ENCODE results near the gene PHKG1.
"Not testable (repeated sequence)": the region's sequence is repeated elsewhere in the genome, so short reads cannot be mapped to it uniquely, and the experiment has no call there.

The PHKG1 gene

DNA sequence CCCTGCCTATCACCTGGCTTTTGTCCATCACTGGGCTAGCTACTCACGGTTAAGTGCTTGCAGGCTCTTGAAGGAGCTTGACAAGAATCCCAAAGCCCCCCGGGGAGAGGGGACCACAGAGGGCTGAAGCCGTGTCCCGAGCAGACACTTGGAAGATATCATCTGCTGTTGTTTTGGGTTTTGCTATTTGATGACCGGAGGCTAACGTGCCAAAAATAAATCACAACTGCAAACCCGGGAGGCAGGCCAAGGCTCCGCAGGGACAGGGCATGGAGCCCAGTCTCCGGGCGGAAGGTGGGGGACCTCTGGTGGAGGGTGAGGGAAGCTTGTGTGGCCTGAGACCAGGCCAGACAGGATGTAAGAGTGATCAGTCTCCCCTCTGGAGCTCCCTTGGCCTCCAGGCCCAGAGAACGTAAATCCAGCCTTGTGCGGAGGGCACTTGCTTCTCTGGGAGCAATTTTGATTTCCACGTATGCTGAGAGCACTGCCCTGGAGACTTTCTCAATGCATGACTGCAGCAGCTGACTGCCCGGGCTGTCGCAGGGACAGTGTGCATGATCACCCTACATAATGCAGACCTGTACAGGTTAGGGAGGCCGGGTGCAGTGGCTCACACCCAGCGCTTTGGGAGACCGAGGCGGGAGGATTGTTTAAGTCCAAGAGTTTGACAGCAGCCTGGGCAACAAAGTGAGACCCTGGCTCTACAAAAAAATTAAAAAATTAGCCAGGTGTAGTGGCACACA is at the start of gene PHKG1:
Gene PHKG1 (minus strand): TSS at position 164 of the 743 bp plus-strand sequence. CDS start 4,011 bp downstream, outside the sequence.
- DNase-seq = no peak

DNA sequence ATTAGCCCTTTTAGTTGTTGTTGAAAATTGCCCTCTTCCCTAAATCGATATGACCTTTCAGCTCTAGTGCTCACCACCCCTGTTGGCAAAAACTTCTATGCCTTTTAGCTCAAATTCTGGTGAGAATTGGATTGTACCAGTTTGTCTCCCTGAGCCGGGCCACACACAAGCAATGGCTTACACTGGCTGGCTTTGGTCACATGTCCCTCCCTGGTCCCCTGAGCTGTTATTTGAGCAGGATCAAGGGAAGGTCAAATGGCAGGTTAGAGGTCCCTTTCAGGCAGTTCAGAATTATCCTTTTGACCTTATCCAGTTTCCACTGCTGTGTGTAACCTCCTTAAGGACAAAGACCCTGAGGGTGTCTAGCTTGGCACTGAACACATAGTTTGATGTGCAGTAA is 38.3 kb upstream of the PHKG1 start:
- not testable (repeated sequence) for DNase-seq

DNA sequence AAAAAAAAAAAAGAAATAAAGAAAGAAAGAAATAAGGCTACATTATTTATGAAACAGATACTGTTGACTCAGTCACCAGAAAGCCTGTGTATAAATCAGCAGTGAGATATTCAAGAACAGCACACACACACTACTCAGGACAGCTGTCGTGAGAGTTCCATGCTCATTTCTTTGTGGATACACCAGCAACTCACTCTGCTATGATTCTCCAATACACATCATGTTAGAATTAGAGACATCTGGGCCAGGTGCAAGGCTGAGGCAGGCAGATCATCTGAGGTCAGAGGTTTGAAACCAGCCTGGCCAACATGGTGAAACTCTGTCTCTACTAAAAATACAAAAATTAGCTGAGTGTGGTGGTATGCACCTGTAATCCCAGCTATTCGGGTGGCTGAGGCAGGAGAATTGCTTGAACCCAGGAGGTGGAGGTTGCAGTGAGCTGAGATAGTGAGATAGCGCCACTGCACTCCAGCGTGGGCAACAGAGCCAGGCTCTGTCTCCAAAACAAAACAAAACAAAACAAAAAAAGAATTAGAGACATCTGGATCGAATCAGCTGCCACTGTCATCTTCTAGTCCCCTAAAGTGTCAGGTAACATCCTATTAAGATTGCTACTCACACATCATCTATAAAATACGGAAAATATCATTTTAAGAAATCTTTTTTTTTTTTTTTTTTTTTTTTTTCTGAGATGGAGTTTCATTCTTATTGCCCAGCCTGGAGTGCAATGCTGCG is 34.7 kb upstream of the PHKG1 start:
- no peak for DNase-seq

DNA sequence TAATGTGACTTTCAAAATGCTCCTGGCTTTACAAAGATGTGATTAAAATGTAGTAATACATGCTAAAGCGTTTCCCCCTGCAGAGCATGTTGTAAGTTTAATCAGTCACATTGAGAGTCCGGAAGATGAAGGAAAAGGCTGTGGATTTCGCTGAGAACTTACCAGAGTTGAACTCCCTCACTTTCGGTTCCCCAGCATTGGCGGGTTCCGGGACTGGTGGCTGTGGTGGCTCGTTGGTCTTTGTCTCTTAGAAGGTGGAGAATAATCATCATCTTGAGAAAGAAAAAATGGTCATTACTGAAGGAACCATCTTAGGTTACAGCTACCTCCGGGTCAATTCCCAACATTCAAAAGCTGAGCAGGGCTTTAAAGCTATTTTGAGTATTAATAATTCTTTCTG is 33.1 kb upstream of the PHKG1 start:
- no peak for DNase-seq

DNA sequence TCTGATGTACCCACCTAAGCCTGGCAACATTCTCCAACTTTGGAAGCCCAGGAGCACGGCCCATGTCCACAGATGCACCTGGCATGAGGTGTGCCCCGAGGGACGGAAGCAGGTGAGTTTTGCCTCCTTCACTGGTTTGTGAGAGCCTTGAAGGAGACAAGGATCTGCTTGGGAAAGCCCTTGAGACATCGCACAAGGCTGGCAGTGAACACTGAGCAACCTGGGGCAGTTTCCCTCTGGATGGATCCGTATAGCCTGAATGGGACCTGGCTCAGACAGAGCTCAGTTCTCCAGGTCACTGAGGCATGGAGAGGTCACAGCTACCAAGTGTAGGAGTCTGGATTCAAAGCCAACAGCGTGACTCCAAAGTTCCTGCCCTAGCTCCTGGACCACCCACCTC is 32.2 kb upstream of the PHKG1 start:
- no peak for DNase-seq

DNA sequence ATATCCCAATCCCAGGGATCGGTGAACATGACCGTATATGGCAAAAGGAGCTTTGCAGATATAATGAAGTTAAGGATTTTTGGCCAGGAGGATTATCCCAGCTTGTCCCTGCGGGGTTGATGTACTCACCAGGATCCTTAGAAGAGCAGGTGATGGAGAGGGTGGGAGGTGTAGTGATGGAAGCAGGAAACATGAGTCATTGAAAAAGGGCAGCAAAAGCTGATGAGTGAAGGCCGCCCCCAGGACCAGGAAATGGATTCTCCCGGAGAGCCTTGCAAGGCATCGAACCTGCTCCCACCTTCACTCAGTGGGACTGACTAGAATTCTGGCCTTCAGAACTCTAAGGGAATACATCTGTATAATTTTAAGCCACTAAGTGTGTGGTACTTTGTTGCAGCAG is 28.7 kb upstream of the PHKG1 start:
- no peak for DNase-seq

DNA sequence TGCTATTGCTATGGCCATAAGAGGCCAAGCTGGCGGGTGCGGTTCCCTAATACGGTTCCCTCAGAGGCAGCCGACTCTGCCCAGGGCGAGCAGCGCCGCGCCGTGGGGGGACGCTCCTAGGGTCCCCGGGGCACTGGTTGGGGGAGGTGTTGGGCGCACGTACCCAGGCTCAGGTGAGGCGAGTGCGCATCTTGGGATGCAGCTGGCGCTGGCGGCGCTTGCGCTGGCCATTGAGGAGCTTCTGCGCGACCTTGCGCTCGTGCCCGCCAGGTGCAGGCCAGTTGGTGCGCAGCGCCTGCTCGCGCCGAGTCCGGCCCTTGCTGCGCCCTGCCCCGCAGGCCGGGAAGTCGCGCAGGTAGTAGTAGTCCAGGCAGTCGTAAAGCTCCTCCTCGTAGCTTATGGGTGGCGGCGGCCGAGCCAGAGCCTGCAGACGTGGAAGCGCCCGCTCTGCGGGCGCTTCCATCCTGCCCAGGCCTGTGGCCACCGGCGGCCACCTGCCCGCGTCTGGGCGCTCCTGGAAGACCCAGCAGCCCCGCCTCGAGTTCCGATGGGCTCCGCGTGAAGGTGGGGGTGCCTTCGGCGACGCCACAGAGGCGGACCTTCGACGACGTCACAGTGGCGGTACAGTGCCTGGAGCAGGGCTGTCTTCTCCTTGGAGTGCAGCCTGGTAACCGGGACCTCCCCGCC is 23.2 kb upstream of the PHKG1 start, which contains the start of gene NUPR2:
Gene NUPR2 (minus strand): TSS at position 566 of the 687 bp plus-strand sequence. CDS start 103 bp downstream, at position 463.
- DNase-seq = no peak

DNA sequence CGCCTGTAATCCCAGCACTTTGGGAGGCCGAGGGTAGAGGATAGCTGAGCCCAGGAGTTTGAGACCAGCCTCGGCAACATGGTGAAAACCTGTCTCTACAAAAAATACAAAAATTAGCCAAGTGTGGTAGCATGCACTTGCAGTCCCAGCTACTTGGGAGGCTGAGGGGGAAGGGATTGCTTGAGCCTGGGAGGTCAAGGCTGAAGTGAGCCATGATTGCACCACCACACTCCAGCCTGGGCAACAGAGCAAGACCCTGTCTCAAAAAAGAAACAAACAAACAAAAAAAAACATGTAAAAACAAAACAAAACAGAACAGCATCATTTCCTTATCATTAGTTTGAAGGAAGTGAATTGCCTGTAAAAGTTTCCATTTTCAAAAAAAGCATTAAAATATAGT is 19.5 kb upstream of the PHKG1 start:
- not testable (repeated sequence) for DNase-seq

DNA sequence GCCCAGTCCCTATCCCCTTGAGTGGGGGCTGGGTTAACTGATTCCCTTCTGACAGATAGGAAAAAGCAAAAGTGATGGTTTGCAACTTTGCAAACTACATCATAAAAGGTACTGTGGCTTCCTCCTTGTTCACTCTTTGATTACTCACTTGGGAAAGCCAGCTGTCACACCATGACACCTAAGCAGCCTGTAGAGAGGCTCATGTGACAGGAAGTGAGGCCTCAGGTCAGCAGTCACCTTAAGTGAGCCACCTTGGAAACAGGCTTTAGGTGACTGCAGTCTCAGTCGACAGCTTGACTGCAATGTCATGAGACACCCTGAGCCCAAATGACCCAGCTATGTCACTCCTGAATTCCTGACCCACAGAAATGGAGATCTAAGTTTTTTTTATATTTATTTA is 17.9 kb upstream of the PHKG1 start:
- DNase-seq = no peak

DNA sequence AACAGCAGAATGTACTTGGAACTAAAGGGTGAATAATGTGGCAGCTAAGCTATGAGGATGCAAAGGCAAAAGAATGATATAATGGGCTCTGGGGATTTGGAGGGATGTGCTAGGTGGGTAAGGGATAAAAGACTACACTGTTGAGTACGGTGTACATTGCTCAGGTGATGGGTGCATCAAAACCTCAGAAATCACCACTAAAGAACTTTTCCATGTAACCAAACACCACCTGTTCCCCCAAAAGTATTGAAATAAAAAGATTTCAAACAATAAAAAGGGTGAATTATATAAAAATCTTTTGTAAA is 15.2 kb upstream of the PHKG1 start:
- no peak for DNase-seq

DNA sequence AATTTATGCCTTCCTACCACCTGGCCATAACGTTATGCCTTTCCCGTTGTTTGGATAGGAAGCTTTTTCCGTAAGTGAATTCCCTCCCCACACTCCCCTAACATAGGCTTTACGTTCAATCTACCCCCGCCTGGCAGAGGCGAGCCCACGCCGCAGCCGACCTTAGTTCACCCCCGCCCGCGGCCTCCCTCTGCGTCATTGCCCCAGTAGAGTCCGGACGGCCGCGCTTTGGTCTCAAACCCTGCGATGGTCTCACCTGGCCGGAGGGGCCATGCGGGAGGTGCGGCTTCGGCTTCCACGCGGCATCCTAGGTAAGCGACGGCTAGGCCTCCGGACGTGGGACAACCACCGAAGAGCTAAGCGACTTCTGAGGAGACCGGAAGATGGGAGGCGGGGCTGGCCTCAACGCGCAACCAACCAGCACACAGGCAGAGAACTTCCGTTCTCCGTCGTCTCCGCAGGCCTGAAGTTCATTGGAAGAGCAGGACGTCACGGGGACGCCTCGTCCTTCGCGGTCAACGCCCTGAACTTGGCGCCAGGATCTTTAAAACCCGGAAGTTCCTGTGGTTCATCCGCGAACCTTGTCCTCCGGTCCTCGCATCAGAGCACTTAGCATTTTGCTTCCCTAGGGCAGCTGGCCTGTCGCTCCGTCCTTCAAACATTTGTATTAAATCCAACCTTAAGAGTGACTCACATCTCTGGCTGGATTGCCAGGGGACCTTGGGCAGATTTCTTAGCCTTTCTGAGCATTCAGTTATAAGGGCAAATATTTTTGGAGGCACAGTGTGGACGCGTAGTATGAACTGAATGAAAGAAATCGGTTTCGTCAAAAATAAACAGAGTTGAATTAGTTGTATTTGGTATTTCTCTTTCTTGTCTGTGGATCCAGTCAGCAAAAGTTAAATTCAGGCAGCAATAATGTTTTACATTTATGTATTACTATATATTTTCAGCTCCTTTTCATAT is 13.6 kb upstream of the PHKG1 start, which contains the start of gene CHCHD2:
Gene CHCHD2 (minus strand): TSS at position 369 of the 966 bp plus-strand sequence. CDS start 63 bp downstream, at position 306.
- DNase-seq = peak; percentile 97

DNA sequence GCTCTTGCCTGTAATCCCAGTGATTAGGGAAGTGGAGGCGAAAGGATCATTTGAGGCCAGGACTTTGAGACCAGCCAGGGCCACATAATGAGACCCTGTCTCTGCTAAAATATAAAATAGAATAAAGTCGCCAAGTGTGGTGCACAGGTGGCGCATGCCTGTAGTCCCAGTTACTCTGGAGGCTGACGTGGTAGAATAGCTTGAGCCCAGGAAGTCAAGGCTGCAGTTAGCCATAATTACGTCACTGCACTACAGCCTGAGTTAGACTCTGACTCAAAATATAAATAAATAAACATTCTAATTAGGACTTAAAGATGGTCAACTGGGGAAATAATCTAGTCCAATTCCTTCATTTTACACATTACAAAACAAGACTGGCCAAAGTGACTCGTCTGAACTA is 12.8 kb upstream of the PHKG1 start:
- peak; percentile 58 for DNase-seq

DNA sequence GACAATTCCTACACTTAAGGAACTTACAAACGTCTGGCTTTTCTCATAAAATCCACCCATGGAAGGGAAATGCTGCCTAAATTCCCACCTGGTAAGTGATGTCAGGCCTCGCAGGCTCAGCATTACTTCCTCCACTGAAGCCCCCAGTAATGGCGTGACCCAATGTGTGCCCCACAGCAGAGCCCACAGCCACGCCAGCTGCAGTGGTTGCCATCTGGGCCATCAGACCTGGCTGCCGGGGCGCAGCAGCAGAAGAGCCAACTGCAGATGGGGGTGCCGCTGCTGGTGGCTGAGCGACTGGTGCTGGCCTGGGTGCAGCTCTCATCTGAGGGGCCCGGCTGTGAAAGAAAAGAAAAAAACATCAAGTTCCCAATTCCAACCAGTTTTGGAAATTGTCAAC is 11.4 kb upstream of the PHKG1 start:
- DNase-seq = not testable (repeated sequence)

DNA sequence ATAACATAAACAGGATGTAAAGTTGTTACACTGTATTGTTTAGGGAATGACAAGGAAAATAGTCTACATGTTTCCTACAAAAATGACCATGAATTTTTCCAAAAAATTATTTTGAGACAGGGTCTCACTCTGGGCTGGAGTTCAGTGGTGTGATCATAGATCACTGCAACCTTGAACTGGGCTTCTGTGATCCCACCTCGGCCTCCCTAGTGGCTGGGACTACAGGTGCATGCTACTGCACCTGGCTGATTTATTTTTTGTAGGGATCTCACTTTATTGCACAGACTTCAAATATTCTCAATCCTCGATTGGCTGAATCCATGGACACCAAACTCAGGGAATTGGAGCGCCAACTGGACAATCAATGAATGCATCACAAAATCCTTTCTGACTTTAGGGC is 6.9 kb upstream of the PHKG1 start:
- no peak for DNase-seq

DNA sequence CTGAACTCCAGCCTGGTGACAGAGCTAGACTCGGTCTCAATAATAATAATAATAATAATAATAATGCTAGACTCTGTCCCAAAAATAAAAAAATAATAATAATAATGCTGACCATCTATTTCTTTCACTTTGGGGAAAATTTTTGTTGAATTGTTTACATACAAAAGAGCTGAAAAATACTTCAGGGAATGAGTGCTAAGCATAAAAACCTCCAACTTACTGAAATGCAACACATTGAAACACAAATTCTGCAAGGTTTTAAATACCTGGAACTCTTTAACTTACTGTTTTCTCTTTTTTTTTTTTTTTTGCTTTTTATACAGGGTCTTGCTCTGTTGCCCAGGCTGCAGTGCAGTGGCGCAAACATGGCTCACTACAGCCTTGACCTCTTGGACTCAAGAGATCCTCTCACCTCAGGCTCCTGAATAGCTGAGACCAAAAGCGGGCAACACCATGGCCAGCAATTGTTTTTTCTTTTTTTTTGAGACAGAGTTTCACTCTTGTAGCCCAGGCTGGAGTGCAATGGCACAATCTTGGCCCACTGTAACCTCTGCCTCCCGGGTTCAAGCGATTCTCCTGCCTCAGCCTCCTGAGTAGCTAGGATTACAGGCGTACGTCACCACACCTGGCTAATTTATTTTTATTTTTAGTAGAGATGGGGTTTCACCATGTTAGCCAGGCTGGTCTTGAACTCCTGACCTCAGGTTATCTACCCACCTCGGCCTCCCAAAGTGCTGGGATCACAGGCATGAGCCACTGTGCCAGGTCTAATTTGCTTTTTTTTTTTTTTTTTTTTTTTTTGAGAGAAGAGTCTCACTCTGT is 5.6 kb upstream of the PHKG1 start:
- DNase-seq = not testable (repeated sequence)

DNA sequence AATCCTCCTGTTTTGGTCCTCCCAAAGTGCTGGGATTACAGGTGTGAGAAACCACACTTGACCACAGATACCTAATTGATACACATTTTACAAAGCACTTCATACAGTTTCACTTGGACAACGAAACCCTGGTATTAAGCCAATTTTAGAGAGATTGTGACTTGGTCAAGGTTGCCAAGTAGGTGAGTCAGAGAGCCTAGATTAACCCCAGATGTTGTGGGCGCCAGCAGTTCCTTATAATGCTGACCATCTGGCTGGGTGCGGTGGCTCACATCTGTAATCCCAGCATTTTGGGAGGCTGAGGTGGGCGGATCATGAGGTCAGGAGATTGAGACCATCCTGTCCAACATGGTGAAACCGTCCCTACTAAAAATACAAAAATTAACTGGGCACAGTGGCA is 4.9 kb upstream of the PHKG1 start:
- no peak for DNase-seq

DNA sequence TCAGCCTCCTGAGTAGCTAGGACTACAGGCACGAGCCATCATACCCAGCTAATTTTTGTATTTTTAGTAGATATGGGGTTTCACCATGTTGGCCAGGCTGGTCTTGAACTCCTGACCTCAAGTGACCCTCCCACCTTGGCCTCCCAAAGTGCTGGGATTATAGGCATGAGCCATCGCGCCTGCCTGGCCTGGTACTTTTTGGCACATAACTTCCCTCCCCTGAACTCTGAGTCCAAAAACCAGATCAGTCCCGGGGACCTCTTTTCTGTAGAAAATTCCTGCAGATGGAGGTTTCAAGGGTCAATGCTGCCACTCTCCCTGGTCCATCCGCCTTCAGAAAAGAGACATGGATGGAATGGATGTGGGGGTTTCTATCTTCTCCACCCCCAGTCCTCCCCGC is 364 bp downstream of the PHKG1 start:
- DNase-seq = not testable (repeated sequence)

DNA sequence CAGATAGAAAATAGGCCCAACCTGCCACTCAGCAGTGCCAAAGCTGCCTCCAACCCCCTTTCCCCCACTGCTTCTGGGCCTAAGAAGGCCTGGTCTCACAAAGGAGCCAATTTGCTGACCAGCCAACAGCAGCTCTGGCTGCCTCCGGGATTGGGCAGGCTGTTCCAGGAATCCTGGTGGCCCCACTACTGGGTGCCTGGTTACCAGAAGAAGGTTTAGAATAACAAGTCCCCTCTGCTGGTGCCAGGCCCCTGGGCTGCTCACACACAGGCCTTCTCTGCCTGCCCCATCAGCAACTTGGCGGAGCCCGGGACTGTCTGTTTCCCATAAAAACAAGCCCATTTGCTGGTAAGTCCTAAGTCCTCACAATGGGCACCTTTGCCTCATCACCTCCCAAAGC is 1.2 kb downstream of the PHKG1 start:
- no peak for DNase-seq

DNA sequence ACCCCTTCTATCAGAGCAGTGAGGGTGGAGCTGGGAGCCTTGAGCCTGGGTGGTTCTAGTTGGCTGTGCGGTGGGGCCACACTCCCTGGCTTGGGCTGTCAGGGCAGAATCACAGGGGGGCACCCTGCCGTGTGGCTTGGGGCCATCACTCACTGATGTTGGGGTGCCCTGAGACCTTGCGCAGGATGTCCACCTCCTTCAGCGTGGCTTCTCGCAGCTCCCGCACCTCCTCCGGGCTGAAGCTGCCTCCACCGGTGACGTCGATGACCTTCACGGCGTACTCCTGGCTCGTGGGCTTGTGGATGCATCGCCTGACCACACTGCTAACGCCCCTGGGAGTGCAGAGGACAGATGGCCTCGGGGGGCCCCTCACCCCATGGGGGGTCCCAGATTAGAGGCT is 5.3 kb downstream of the PHKG1 start:
- no peak for DNase-seq

DNA sequence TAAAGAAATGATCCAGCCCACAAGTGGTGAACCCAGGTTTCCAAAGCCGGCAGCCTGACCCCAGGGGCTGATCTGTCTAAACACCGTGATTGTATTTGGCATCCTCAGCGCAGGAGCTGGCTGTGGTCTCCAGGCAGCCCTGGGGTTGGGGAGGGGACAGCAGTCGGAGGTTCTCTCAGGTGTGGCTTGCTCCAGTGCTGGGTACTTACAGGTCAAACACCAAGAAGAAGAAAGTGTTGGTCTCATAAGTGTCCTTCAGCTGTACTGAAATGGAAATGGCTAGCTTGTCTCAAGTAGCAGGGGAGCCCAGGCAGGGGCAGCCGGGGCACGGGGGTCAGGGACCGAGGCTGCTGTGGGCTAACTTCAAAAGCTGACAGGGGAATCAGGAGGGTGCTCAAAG is 6.0 kb downstream of the PHKG1 start:
- DNase-seq = no peak

DNA sequence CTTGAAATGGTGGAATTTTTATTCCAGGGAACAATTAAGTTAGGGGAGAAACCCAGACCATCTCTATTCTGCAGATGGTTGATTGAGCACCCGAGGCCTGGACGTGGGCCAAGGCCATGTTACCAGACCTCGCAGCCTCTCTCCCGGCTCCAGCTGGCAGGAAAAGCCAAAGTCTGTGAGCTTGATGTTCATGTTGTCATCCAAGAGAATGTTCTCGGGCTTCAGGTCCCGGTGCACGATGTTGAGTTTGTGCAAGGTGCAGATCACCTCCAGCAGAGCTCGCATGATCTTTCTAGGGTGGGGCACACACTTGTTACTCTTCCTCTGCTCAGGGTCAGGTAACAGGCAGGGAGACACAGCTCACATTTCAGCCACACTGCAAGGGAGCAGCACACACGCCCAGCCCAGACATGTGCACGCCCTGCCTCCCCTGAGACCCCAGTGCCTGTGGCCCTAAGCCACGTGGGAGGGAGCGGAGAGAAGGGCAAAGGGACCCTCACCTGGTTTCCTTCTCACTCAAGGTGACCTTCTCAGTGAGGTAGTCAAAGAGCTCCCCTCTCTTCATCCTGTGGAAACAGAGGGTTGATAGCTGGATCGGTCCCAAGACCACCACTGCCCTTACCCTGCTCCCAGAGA is 9.5 kb downstream of the PHKG1 start:
- no peak for DNase-seq

Measured in activated CD4-positive, alpha-beta T cell treated with anti-CD3 and anti-CD28 coated beads, Interleukin-2, Interleukin-6, amounts not matched to agents 100 ng/mL and 50 ng/mL, durations not matched to agents 16 hours and 8 hours (primary cell).